GM10266 (cell line): ENCODE data around the gene RNF207.

Experiments used
- DNase-seq: peaks from one replicate; pipeline ENCODE4 v3.0.0; 2012; ENCODE audit errors: extremely low spot score
- CTCF ChIP-seq: IDR thresholded peaks from 2 replicates; pipeline ENCODE4 v1.5.1; 2012; ENCODE audit warnings: mild to moderate bottlenecking, low read depth; ENCODE audit not compliant: control insufficient read depth, insufficient read depth; ENCODE audit errors: missing control alignments

Gene RNF207

GRCh38 chr1:6185635-6186382 lies 20.1 kb upstream of the RNF207 start:
- no peak for DNase-seq
- TF ChIP-seq CTCF = peak; percentile 57

- no peak for TF ChIP-seq CTCF
Observed at GRCh38 chr1:6188466-6188865, 17.5 kb upstream of the RNF207 start.

DNA sequence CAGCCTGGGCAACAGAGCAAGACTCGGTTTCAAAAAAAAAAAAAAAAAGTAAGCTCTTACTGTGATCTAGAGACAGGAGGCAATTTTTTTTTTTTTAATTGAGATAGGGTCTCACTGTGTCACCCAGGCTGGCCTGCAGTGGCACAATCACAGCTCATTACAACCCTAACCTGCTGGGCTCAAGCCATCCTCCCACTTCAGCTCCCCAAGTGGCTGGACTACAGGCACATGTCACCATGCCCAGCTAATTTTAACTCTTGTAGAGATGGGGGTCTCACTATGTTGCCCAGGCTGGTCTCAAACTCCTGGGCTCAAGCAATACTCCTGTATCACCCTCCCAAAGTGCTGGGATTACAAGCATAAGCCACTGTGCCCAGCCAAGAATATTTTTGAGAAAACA lies 14.0 kb upstream of the RNF207 start:
- no peak for TF ChIP-seq CTCF
- DNase-seq = no peak

More at GRCh38 chr1:6188466-6188865, 17.5 kb upstream of the RNF207 start:
- DNase-seq = no peak

DNA sequence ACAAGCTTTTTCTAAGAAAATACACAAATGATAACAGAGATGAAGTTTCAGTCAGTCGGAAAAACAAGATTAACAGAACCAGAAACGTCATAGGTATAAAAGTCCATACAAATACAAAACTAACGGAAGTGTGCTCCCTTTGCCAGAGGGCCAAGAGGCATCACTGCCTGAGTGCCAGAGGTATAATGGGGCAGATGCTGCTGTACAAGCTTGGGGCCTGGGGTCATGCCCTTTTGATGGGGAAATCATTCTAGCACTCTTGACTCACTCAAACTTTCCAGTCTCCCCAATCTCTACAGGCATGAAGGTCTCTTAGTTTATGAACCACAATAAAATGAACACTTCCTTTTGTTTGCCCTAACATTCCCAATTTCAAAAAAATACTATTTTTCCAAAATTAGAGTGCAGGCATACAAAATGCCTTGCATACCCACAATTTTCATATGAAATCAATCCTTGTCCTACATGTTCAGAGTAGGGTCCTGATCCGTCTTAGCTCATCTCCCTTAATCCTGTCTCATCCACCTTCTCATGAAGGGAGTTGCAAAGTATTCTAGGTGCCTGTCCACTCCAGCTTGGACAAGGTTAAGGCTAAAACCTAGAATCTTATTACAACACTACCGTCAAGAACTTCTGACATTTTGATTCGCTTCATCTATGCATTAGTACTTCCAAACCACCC lies 8.0 kb upstream of the RNF207 start:
- DNase-seq = no peak
- no peak for TF ChIP-seq CTCF

DNA sequence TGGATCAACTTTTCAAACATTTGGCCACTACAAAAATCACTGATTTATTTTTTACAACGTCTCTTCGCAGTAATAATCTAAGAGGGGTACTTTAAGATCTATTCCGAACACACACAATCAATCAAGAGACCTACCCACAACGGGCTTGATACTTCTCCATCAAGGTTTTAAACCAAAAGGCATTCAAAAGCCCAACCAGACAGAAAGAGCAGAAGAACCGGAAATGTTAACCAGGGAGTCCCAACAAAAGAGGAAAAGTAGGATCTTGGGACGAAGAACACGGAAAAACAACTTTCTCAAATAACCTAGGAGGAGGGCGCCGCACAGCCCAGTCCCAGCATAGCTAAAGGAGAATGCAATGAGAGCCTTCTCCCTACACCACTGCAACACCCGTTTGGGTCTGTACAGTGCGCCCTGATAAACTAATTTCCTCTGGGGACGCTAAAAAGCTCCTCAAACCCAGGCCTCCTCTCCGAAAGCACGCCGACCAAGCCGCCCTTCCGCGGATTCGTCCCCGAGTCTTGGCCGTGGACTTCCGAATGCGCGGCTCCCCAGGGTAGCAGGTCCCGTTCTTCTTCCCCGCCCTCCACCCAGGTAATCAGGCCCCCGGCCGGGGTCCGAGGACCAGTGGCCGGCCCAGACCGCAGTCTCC lies 7.1 kb upstream of the RNF207 start:
- no peak for DNase-seq
- no peak for TF ChIP-seq CTCF

DNA sequence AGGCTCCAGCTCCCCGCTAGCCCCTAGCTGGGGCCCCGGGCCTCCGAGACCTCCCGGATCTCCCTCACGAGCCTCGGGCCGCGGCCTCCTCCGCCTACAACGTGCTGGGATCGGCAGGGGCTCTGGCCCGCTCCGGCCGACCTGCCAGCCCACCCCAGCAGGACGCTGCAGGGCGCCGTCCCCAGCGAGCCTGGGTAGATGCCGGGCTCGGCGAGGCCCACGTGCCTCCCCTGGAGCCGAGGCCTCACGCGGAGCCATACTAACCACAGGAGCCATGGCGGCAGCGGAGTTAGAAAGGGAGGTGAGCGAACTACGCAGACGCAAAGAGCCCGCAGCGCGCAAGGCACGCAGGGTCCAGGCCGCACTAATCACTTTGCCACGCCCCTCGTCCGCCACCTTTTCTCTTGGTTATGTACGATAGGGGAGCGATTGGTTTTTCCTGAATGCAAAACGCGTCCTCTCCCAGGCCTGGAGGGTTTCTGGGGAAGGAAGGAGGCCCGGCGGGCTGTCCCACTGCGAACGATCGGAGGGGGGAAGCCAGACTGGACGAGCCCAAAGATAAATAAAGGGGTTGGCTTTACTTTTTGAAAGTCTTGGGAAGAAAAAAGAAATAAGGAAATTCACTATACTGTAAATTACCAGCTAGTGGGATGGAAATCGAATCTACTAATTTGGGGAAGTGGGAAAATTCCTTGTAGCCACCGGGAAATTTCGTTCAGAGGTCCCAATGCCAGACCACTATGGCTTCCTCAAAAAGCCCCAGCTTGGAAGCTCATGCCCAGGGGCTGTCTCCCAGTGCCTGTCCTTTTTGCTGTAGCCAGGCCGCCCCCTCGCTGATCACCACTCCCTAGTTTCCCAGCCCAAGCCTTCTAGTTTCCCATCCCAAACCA lies 6.4 kb upstream of the RNF207 start, which contains the start of gene RPL22:
RPL22 (minus strand) TSS at position 298 of the 890 bp plus-strand sequence; CDS start at position 276, 22 bp downstream.
- peak; percentile 93 for DNase-seq
- TF ChIP-seq CTCF = no peak
